Smooth muscle cell (in vitro differentiated cells): ENCODE measurements around the gene CBR1. TPM values are rescaled to one million over a fixed set of nuclear protein-coding genes. Genes with fewer than 3 reads are reported as not detected.
"Not testable (repeated sequence)": the region's sequence is repeated elsewhere in the genome, so short reads cannot be mapped to it uniquely, and the experiment has no call there.

Experiments used
- DNase-seq: peaks from one replicate; lab custom pipeline; 2025; ENCODE audit not compliant: unreplicated experiment; lab: John Stamatoyannopoulos, UW
- H2AFZ ChIP-seq: fragments of 200-600 bp; sonication (generic); 2 replicates; pipeline ENCODE4 v1.6.0; 2016; ENCODE audit warnings: antibody characterized with exemption, low read depth, mild to moderate bottlenecking
- H3F3A ChIP-seq: fragments of 200-600 bp; sonication (generic); 2 replicates; pipeline ENCODE4 v1.6.0; 2017; ENCODE audit warnings: antibody characterized with exemption, low read depth
- H3K27ac ChIP-seq: fragments of 200-600 bp; sonication (generic); 2 replicates; pipeline ENCODE4 v1.5.1; 2016; ENCODE audit warnings: low read depth, mild to moderate bottlenecking
- H3K27me3 ChIP-seq: fragments of 200-600 bp; sonication (generic); 2 replicates; pipeline ENCODE4 v1.6.1; 2016; ENCODE audit warnings: low read depth, mild to moderate bottlenecking
- H3K36me3 ChIP-seq: fragments of 200-600 bp; sonication (generic); 2 replicates; pipeline ENCODE4 v1.5.1; 2016; ENCODE audit warnings: low read depth
- H3K4me1 ChIP-seq: fragments of 200-600 bp; sonication (generic); 2 replicates; pipeline ENCODE4 v1.5.1; 2016; ENCODE audit warnings: low read depth
- H3K4me2 ChIP-seq: fragments of 200-600 bp; sonication (generic); 2 replicates; pipeline ENCODE4 v1.6.0; 2016; ENCODE audit warnings: mild to moderate bottlenecking
- H3K4me3 ChIP-seq: fragments of 200-600 bp; sonication (generic); 2 replicates; pipeline ENCODE4 v1.5.1; 2016; ENCODE audit warnings: mild to moderate bottlenecking
- H3K79me2 ChIP-seq: fragments of 200-600 bp; sonication (generic); 2 replicates; pipeline ENCODE4 v1.6.0; 2016; ENCODE audit warnings: low read depth, mild to moderate bottlenecking
- H3K9ac ChIP-seq: fragments of 200-600 bp; sonication (generic); 2 replicates; pipeline ENCODE4 v1.6.0; 2016; ENCODE audit warnings: low read depth
- H3K9me3 ChIP-seq: fragments of 200-600 bp; sonication (generic); replicated peaks from 2 replicates; pipeline ENCODE4 v1.5.1; 2016; ENCODE audit warnings: low read depth
- H4K20me1 ChIP-seq: fragments of 200-600 bp; sonication (generic); 2 replicates; pipeline ENCODE4 v1.6.0; 2016; ENCODE audit warnings: low read depth
- WGBS: methylation state at CpG from one replicate; pipeline ENCODE4 v1.1.7; 2016; ENCODE audit warnings: low lambda C conversion rate; 5-methylcytosine and 5-hydroxymethylcytosine counted together
- polyA plus RNA-seq: library from polyadenylated mRNA; unstranded; fragments of >200 nt; fragmentation: Nextera tagmentation; extraction: Ambion mirVana; gene quantifications from 2 replicates; pipeline ENCODE4 v1.2.1, GENCODE V29; 2016
- total RNA-seq: library from RNA; depleted of rRNA; stranded (reverse); fragments of >200 nt; gene quantifications from 2 replicates; pipeline ENCODE4 v1.2.3, GENCODE V29; 2014
- TF ChIP-seq, protein P1 (sequence below): fragments of 200-600 bp; sonication (generic); IDR thresholded peaks from 2 replicates; pipeline ENCODE4 v1.5.1; 2017; ENCODE audit warnings: borderline replicate concordance, mild to moderate bottlenecking, antibody characterized with exemption; ENCODE audit not compliant: insufficient read depth, poor library complexity, severe bottlenecking

CBR1 gene
- total and polyA plus RNA-seq, 2 experiments from 2014 or later: 67.1 to 90.7 TPM

DNA sequence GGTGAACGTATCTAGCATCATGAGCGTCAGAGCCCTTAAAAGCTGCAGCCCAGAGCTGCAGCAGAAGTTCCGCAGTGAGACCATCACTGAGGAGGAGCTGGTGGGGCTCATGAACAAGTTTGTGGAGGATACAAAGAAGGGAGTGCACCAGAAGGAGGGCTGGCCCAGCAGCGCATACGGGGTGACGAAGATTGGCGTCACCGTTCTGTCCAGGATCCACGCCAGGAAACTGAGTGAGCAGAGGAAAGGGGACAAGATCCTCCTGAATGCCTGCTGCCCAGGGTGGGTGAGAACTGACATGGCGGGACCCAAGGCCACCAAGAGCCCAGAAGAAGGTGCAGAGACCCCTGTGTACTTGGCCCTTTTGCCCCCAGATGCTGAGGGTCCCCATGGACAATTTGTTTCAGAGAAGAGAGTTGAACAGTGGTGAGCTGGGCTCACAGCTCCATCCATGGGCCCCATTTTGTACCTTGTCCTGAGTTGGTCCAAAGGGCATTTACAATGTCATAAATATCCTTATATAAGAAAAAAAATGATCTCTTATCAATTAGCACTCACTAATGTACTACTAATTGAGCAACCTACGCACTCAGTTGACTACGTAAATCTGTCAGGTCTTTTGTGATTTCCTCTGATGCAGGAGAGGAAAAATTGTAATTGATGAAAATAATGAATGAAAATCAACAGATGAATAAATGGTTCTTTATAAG is 2.8 kb downstream of the CBR1 start:
- Histone ChIP-seq H3K4me1 (no peaks in the 10 kb centered on the region), H3K27ac (no peak overlapping the region), H3K27me3 (no peaks in the 10 kb centered on the region), H3F3A (no peaks in the 10 kb centered on the region), H2AFZ (no peak overlapping the region), H3K79me2 (no peaks in the 10 kb centered on the region), H3K4me2 (no peak overlapping the region), H4K20me1 (no peaks in the 10 kb centered on the region), H3K9ac (no peak overlapping the region), H3K4me3 (no peak overlapping the region), H3K36me3 (no peaks in the 10 kb centered on the region), H3K9me3 (no peaks in the 10 kb centered on the region)
- TF ChIP-seq, protein P1, sequence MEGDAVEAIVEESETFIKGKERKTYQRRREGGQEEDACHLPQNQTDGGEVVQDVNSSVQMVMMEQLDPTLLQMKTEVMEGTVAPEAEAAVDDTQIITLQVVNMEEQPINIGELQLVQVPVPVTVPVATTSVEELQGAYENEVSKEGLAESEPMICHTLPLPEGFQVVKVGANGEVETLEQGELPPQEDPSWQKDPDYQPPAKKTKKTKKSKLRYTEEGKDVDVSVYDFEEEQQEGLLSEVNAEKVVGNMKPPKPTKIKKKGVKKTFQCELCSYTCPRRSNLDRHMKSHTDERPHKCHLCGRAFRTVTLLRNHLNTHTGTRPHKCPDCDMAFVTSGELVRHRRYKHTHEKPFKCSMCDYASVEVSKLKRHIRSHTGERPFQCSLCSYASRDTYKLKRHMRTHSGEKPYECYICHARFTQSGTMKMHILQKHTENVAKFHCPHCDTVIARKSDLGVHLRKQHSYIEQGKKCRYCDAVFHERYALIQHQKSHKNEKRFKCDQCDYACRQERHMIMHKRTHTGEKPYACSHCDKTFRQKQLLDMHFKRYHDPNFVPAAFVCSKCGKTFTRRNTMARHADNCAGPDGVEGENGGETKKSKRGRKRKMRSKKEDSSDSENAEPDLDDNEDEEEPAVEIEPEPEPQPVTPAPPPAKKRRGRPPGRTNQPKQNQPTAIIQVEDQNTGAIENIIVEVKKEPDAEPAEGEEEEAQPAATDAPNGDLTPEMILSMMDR: no peak
- DNase-seq: no peak
- 97% methylated on average over 11 of the region's 12 CpGs for WGBS

DNA sequence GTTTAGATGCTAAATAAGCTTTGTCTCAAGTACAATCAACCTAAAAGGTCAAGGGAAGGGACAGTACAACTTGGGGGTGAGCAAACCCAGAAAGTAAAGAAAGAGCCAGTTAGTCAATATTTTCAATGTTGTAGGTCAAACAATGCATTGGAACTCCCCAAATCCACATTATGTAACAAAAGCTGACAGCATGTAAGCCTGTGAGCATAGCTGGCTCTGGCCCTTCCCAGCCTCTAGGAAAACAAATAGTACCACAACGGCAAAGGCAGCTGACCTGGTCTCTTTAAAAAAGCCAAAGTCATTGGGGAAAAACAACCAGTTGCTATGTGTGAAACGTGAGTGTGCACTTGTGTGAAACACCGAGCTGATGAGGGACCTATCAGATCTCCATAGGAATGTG is 3.4 kb downstream of the CBR1 start:
- Histone ChIP-seq H3K4me1 (no peaks in the 10 kb centered on the region), H3K4me2 (no peak overlapping the region), H3K9me3 (no peaks in the 10 kb centered on the region), H3K79me2 (no peaks in the 10 kb centered on the region), H2AFZ (no peak overlapping the region), H3K4me3 (no peak overlapping the region), H3K9ac (no peak overlapping the region), H3K27ac (no peak overlapping the region), H3K27me3 (no peaks in the 10 kb centered on the region), H3K36me3 (no peaks in the 10 kb centered on the region), H3F3A (no peaks in the 10 kb centered on the region), H4K20me1 (no peaks in the 10 kb centered on the region)
- no peak for DNase-seq
- TF ChIP-seq, protein P1: no peak
- 76% methylated on average over 3 of the region's 3 CpGs for WGBS

DNA sequence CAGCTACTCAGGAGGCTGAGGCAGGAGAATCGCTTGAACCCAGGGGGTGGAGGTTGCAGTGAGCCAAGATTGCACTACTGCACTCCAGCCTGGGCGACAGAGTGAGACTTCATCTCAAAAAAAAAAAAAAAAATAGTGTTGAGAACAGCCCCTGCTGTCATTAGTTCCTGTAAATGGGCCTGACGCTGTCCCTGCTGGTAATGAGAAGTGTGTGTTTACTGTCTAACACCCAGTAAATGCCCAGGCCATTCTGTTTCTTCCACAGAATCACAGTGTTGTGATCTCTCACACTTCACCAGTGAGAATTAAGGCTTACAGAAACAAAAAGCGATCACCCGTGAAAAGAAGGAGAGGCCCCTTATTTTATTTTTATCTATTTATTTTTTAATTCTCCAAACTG is 4.1 kb downstream of the CBR1 start:
- not testable (repeated sequence) for H3K4me2 ChIP-seq, H3K79me2 ChIP-seq, H3K9me3 ChIP-seq, H3K4me1 ChIP-seq, H2AFZ ChIP-seq, H3K36me3 ChIP-seq, H3K27me3 ChIP-seq, DNase-seq, H3K4me3 ChIP-seq, H3K27ac ChIP-seq, H4K20me1 ChIP-seq, H3F3A ChIP-seq, H3K9ac ChIP-seq
- WGBS: 81% methylated on average over 5 of the region's 5 CpGs

DNA sequence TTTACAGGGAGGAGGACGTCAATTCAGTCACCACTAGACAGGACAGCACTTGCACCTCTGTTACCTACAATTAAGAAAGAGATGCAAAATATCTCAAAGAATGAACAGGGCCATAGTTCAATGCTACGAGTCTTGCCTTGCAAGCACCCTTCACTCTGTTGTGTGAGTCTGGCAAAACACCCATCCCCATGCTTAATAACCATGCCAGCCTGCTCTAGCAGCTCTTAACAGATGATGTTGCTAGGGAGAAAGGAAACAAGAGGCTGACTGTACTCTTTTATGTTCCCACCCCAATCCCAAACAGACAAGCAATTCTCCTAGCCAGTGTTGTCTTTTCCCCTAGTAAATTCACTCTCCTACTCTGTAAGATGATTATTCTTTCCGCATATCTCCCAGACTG is 5.3 kb downstream of the CBR1 start:
- Histone ChIP-seq H3K4me1 (no peaks in the 10 kb centered on the region), H3K36me3 (no peaks in the 10 kb centered on the region), H3K79me2 (no peaks in the 10 kb centered on the region), H3F3A (no peaks in the 10 kb centered on the region), H2AFZ (no peak overlapping the region), H3K4me3 (no peak overlapping the region), H4K20me1 (no peaks in the 10 kb centered on the region), H3K27me3 (no peaks in the 10 kb centered on the region), H3K9me3 (no peaks in the 10 kb centered on the region), H3K4me2 (no peak overlapping the region), H3K27ac (no peak overlapping the region), H3K9ac (no peak overlapping the region)
- TF ChIP-seq, protein P1: no peak
- 77% methylated on average over 3 of the region's 3 CpGs for WGBS
- no peak for DNase-seq
